Measurements from ENCODE around the gene CYP4F22. TPM values are rescaled to one million over a fixed set of nuclear protein-coding genes. Genes with fewer than 3 reads are reported as not detected.
A peak's percentile ranks its signal among the peaks of the same experiment; 100 is the strongest.

CYP4F22 gene
- total and polyA plus RNA-seq, 4 experiments from 2014 or later, result 0.44 to 1.7 (median 0.84) TPM

GRCh38 chr19:15524781-15525180 is 16.5 kb downstream of the CYP4F22 start:
- Histone ChIP-seq H3K4me3 (ENCODE audit: low read length in 2 of 2) (no peak overlapping the region), H3K9me3 (ENCODE audit: control insufficient read depth in 1 of 2, low read length in 2 of 2) (no peaks in the 10 kb centered on the region), H3K27ac (ENCODE audit: low read depth, low read length) (no peak overlapping the region), H3K4me1 (ENCODE audit: insufficient read depth, low read length) (no peaks in the 10 kb centered on the region), H3K36me3 (ENCODE audit: insufficient read depth, low read length) (no peaks in the 10 kb centered on the region), H3K27me3 (ENCODE audit: insufficient read depth, low read length) (no peaks in the 10 kb centered on the region)
- DNase-seq, result no peak
- POLR2A ChIA-PET (ENCODE audit: partially characterized antibody), result no interaction called here
- intact Hi-C loops (cut with micrococcal nuclease), result no loop called here
- CTCF ChIA-PET (ENCODE audit: partially characterized antibody), result interaction anchor here (1.2 kb wide), 1 partner anchor 27 kb away, joined by 3 read pairs; no protein-coding TSS in a partner anchor
- Mint-ChIP-seq H3K4me3 (no peak overlapping the region), H3K27me3 (peaks cover 0 to 2% of the 10 kb centered on the region in 2 donors), H3K36me3 (peaks cover 0 to 8% of the 10 kb centered on the region in 2 donors), H3K9me3 (no peaks in the 10 kb centered on the region), H3K4me1 (peaks cover 0 to 6% (median 3%) of the 10 kb centered on the region in 4 donors), H3K27ac (no peak overlapping the region)

GRCh38 chr19:15525291-15525690 is 17.0 kb downstream of the CYP4F22 start:
- Mint-ChIP-seq H3K27ac (no peak overlapping the region), H3K27me3 (peaks cover 0 to 2% of the 10 kb centered on the region in 2 donors), H3K4me1 (peaks cover 0 to 6% (median 3%) of the 10 kb centered on the region in 4 donors), H3K36me3 (peaks cover under 1 to 12% of the 10 kb centered on the region in 2 donors), H3K9me3 (peaks cover 0 to under 1% (median 0%) of the 10 kb centered on the region in 8 donors), H3K4me3 (peak overlapping the region in 3 of 8 donors; percentile 20 to 22 (median 20))
- no peaks in the 10 kb centered on the region for H3K36me3 ChIP-seq (ENCODE audit: insufficient read depth, low read length)
- POLR2A ChIA-PET (ENCODE audit: partially characterized antibody), result interaction anchor here (1.4 kb wide), 1 partner anchor 25 kb away, joined by 4 read pairs; no protein-coding TSS in a partner anchor
- intact Hi-C loops (cut with micrococcal nuclease), result no loop called here
- H3K27me3 ChIP-seq (ENCODE audit: insufficient read depth, low read length), result no peaks in the 10 kb centered on the region
- CTCF ChIA-PET (ENCODE audit: partially characterized antibody), result interaction anchor here (1.0 to 1.2 kb wide), 2 partner anchors 27 to 30 kb away, joined by 3 to 4 read pairs; no protein-coding TSS in a partner anchor
- H3K9me3 ChIP-seq (ENCODE audit: control insufficient read depth in 1 of 2, low read length in 2 of 2), result no peaks in the 10 kb centered on the region
- no peak overlapping the region for H3K4me3 ChIP-seq (ENCODE audit: low read length in 2 of 2)
- DNase-seq, result no peak
- H3K27ac ChIP-seq (ENCODE audit: low read depth, low read length), result no peak overlapping the region
- H3K4me1 ChIP-seq (ENCODE audit: insufficient read depth, low read length), result no peaks in the 10 kb centered on the region

GRCh38 chr19:15526408-15526807 is 18.1 kb downstream of the CYP4F22 start:
- Mint-ChIP-seq H3K4me3 (no peak overlapping the region), H3K27me3 (peaks cover 0 to 2% of the 10 kb centered on the region in 2 donors), H3K9me3 (peaks cover 0 to 3% (median 2%) of the 10 kb centered on the region in 8 donors), H3K36me3 (peaks cover 2 to 15% of the 10 kb centered on the region in 2 donors), H3K27ac (peak overlapping the region in 1 of 7 donors; percentile 36), H3K4me1 (peaks cover 0 to 6% (median 4%) of the 10 kb centered on the region in 4 donors)
- no peak for DNase-seq
- Histone ChIP-seq H3K4me1 (ENCODE audit: insufficient read depth, low read length) (no peaks in the 10 kb centered on the region), H3K36me3 (ENCODE audit: insufficient read depth, low read length) (no peaks in the 10 kb centered on the region), H3K9me3 (ENCODE audit: control insufficient read depth in 1 of 2, low read length in 2 of 2) (no peaks in the 10 kb centered on the region), H3K27ac (ENCODE audit: low read depth, low read length) (no peak overlapping the region), H3K4me3 (ENCODE audit: low read length in 2 of 2) (no peak overlapping the region), H3K27me3 (ENCODE audit: insufficient read depth, low read length) (no peaks in the 10 kb centered on the region)
- intact Hi-C loops (cut with micrococcal nuclease), result no loop called here
- POLR2A ChIA-PET (ENCODE audit: partially characterized antibody), result interaction anchor here (0.9 to 1.4 kb wide), 3 partner anchors 24 to 107 kb away, joined by 3 to 4 read pairs (median 4); partner anchors contain the start of gene AKAP8L
- CTCF ChIA-PET (ENCODE audit: partially characterized antibody), result interaction anchor here (0.7 to 1.0 kb wide), 3 partner anchors 29 to 1819 kb away, joined by 3 to 6 read pairs (median 4); no protein-coding TSS in a partner anchor

GRCh38 chr19:15527705-15528104 is 19.4 kb downstream of the CYP4F22 start:
- DNase-seq, result no peak
- peaks cover 2% of the 10 kb centered on the region for H3K4me1 ChIP-seq (ENCODE audit: insufficient read depth, low read length)
- ChIA-PET CTCF (ENCODE audit: partially characterized antibody) (interaction anchor here (1.2 to 1.5 kb wide), 2 partner anchors 27 to 109 kb away, joined by 3 to 4 read pairs; partner anchors contain the start of gene AKAP8L), POLR2A (ENCODE audit: partially characterized antibody) (interaction anchor here (1.2 to 1.3 kb wide), 3 partner anchors 13 to 64 kb away, joined by 3 to 4 read pairs (median 4); no protein-coding TSS in a partner anchor)
- Mint-ChIP-seq H3K36me3 (peaks cover 2 to 15% of the 10 kb centered on the region in 2 donors), H3K9me3 (peaks cover 0 to 3% (median 2%) of the 10 kb centered on the region in 8 donors), H3K27me3 (peaks cover 0 to 2% of the 10 kb centered on the region in 2 donors), H3K4me3 (no peak overlapping the region), H3K27ac (no peak overlapping the region), H3K4me1 (peaks cover 0 to 9% (median 7%) of the 10 kb centered on the region in 4 donors)
- no peaks in the 10 kb centered on the region for H3K9me3 ChIP-seq (ENCODE audit: control insufficient read depth in 1 of 2, low read length in 2 of 2)
- no peak overlapping the region for H3K27ac ChIP-seq (ENCODE audit: low read depth, low read length)
- H3K36me3 ChIP-seq (ENCODE audit: insufficient read depth, low read length), result no peaks in the 10 kb centered on the region
- intact Hi-C loops (cut with micrococcal nuclease), result no loop called here
- H3K4me3 ChIP-seq (ENCODE audit: low read length in 2 of 2), result no peak overlapping the region
- H3K27me3 ChIP-seq (ENCODE audit: insufficient read depth, low read length), result no peaks in the 10 kb centered on the region

DNA sequence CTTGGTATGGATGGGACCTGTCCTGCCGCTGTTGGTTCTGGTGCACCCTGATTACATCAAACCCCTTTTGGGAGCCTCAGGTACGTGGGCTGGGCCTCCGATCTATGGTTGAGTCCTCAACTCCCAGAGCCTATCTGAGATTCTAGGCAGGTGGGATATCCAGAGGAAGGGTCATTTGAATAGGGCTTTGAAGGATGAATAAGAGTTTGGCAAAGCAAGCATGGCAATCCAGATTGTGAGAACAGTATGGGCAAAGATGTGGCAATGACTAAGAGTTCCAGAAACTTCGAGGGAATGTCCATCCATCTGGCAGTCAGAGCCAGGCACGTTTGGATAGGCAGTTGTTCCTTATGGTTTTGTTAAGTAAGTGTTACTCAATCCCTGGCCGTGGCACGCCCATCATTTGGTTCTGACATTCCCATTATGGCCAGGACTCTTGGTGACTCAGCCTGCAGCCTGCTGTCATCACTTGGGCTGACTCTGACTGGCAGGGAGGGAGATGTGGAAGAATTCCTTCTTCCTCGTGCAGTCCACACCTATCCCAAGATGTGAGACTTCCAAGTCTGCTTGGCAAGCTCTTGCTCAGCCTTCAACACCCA is 21.5 kb downstream of the CYP4F22 start:
- H3K4me1 Mint-ChIP-seq, result peaks cover 3 to 24% (median 11%) of the 10 kb centered on the region in 4 donors
- H3K27ac ChIP-seq (ENCODE audit: low read depth, low read length), result no peak overlapping the region
- H3K9me3 Mint-ChIP-seq, result peaks cover 0 to 3% (median 2%) of the 10 kb centered on the region in 8 donors
- no peak overlapping the region for H3K4me3 ChIP-seq (ENCODE audit: low read length in 2 of 2)
- H3K9me3 ChIP-seq (ENCODE audit: control insufficient read depth in 1 of 2, low read length in 2 of 2), result no peaks in the 10 kb centered on the region
- H3K36me3 Mint-ChIP-seq, result peaks cover 2 to 15% of the 10 kb centered on the region in 2 donors
- intact Hi-C loops (cut with micrococcal nuclease), result no loop called here
- peaks cover 0 to 2% of the 10 kb centered on the region in 2 donors for H3K27me3 Mint-ChIP-seq
- ChIA-PET CTCF (ENCODE audit: partially characterized antibody) (no interaction called here), POLR2A (ENCODE audit: partially characterized antibody) (no interaction called here)
- peaks cover 7% of the 10 kb centered on the region for H3K4me1 ChIP-seq (ENCODE audit: insufficient read depth, low read length)
- no peaks in the 10 kb centered on the region for H3K36me3 ChIP-seq (ENCODE audit: insufficient read depth, low read length)
- peak overlapping the region in 1 of 7 donors; percentile 42 for H3K27ac Mint-ChIP-seq
- no peaks in the 10 kb centered on the region for H3K27me3 ChIP-seq (ENCODE audit: insufficient read depth, low read length)
- DNase-seq, result no peak
- no peak overlapping the region for H3K4me3 Mint-ChIP-seq

DNA sequence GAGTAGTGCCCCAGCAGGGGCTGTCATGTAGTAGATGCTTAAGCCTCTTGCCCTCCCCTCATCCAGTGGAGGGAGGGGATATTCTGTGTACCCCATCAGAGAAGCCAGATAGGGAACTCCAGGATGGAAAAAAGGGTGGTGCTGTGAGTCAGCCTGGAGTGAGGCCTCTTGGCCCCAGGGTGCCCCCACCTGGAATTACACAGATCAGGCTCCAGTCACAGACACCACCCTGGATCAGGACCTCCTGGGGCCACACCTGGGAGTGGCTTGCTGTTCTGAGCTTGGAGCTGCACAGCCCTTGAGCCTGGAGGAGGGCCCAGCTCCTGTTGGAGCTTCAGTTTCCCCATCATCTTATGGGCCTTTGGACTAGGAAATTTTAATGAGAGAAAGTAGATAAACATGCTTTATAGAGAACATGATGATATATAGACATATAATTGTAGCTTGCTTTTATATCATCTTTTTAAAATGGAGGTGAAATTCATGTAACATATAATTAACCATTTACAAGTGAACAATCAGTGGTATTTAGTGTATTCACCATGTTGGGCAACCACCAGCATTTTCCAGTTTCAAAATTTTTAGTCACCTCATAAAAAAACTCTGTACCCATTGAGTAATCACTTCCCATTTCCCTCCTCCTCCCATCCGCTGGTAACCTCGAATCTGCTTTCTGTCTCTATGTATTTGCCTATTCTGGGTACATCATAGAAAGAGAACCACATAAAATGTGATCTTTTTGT is 24.6 kb downstream of the CYP4F22 start:
- DNase-seq, result no peak
- H3K36me3 Mint-ChIP-seq, result peaks cover 2 to 15% of the 10 kb centered on the region in 2 donors
- Histone ChIP-seq H3K27ac (ENCODE audit: low read depth, low read length) (no peak overlapping the region), H3K36me3 (ENCODE audit: insufficient read depth, low read length) (no peaks in the 10 kb centered on the region), H3K4me1 (ENCODE audit: insufficient read depth, low read length) (peaks cover 7% of the 10 kb centered on the region), H3K27me3 (ENCODE audit: insufficient read depth, low read length) (no peaks in the 10 kb centered on the region), H3K4me3 (ENCODE audit: low read length in 2 of 2) (no peak overlapping the region), H3K9me3 (ENCODE audit: control insufficient read depth in 1 of 2, low read length in 2 of 2) (no peaks in the 10 kb centered on the region)
- peaks cover 0 to 3% (median 2%) of the 10 kb centered on the region in 8 donors for H3K9me3 Mint-ChIP-seq
- intact Hi-C loops (cut with micrococcal nuclease), result no loop called here
- peak overlapping the region in 4 of 7 donors; percentile 7 to 86 (median 55) for H3K27ac Mint-ChIP-seq
- ChIA-PET POLR2A (ENCODE audit: partially characterized antibody) (interaction anchor here (0.7 to 1.6 kb wide), 2 partner anchors 66 to 100 kb away, joined by 3 to 5 read pairs; no protein-coding TSS in a partner anchor), CTCF (ENCODE audit: partially characterized antibody) (interaction anchor here (0.9 to 1.2 kb wide), 2 partner anchors 112 to 114 kb away, joined by 3 to 5 read pairs; partner anchors contain the start of gene AKAP8L)
- H3K4me1 Mint-ChIP-seq, result peaks cover 8 to 20% (median 15%) of the 10 kb centered on the region in 4 donors
- H3K4me3 Mint-ChIP-seq, result peak overlapping the region in 1 of 8 donors; percentile 17
- peaks cover 2 to 3% of the 10 kb centered on the region in 2 donors for H3K27me3 Mint-ChIP-seq

Data from CD4-positive, alpha-beta memory T cell (primary cell).